ENCODE measurements around the gene SLC2A5.
"Not testable (repeated sequence)": the region's sequence is repeated elsewhere in the genome, so short reads cannot be mapped to it uniquely, and the experiment has no call there.

SLC2A5 gene

GRCh38 chr1:9004031-9004699 lies 65.3 kb downstream of the SLC2A5 start:
- DNase-seq, result no peak

- DNase-seq, result not testable (repeated sequence)
Measured at GRCh38 chr1:9002215-9002560, 67.2 kb downstream of the SLC2A5 start.

- not testable (repeated sequence) for DNase-seq
Measured at GRCh38 chr1:9001534-9002214, 67.8 kb downstream of the SLC2A5 start.

GRCh38 chr1:8993962-8994675 lies 75.3 kb downstream of the SLC2A5 start:
- not testable (repeated sequence) for DNase-seq

GRCh38 chr1:8992936-8993687 lies 76.3 kb downstream of the SLC2A5 start:
- no peak for DNase-seq

- no peak for DNase-seq
Measured at GRCh38 chr1:8989821-8990220, 79.6 kb downstream of the SLC2A5 start.

- DNase-seq, result no peak
Measured at GRCh38 chr1:8989061-8989460, 80.4 kb downstream of the SLC2A5 start.

GRCh38 chr1:8988618-8988967 lies 80.8 kb downstream of the SLC2A5 start:
- DNase-seq, result no peak

- DNase-seq, result peak; percentile 6
Measured at GRCh38 chr1:8987881-8988617, 81.4 kb downstream of the SLC2A5 start.

- DNase-seq, result no peak
Measured at GRCh38 chr1:8986814-8987190, 82.6 kb downstream of the SLC2A5 start.

GRCh38 chr1:8985915-8986813 lies 83.3 kb downstream of the SLC2A5 start:
- DNase-seq, result peak; percentile 9

Measured in SHP77 treated with DMSO at 0.1 percent for 48 hours (cell line).